HPDE6-E6E7 (cell line): ENCODE results near the gene TNS1.

ENCODE experiments used
- DNase-seq: peaks from one replicate; pipeline ENCODE4 v3.0.0; 2011; ENCODE audit warnings: missing footprints; ENCODE audit errors: extremely low spot score

TNS1 gene

DNA sequence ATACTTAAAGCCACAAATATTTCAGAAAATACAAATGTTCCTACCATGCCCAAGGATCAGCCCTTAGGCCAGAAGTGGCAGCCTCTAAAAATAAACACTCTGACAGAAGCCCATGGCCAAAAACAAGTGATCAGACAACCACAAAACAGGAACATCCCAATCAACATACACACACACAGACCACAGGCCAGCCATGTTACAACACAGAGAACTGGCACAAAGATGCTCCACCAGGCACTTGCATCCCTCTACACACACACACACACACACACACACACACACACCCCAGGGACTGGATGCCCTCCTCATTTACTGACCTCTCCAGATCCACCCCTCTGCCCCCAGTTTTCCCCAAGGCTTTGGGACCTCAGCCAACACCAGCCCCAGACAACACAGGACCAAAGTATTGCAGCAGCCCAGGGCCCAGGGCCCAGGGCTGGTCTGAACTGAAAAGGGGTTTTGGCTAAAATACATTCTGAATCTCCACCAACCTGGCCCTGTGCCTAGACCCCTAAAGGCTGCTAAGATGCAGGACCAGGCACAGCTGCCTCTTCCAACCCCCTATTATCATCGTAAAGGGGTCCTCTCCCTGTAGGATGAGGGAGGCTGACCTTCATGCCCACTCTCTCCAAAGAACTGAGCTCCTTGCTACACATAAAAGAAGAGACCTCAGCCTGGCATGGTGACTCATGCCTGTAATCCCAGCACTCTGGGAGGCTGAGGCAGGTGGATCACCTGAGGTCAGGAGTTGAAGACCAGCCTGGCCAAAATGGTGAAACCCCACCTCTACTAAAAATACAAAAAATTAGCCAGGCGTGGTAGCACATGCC lies 151.4 kb downstream of the TNS1 start:
- DNase-seq: no peak

DNA sequence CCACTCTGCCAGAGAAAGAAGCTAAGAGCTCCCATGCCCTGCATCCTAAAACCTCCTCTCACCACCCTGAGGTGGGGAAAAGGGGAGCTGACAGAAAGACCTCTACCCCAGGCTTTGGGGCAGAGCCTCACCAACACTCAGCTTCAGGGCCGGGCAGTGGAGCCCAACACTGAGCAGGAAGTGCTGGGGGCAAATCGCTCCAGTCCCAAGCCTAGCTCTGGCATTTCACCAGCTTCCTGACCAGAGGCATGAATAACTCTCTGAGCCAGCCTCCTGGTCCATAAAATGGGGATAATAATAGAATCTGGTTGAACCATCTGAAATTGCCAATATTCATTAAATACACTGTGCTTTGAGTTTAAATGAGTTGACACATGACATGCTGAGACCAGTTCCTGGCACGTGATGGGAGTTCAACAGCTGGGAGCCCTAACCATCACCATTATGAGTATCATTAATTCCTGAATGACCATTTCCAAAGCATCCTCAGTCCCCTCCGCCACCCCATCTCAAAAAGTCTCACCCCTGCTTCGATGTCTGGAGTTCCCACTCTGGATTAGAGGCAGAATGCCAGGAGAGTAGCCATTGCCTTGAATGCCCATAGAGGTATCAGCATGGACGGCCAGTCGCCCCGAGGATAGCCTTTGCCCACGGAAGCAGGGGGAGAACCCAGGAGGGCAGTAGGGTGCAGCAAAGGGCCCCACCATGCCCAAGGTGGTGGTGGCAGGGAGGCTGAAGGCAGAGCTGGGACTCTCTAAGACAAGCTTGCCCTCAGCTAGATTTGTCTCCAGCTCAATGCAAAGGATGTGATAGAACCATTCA lies 153.4 kb downstream of the TNS1 start:
- no peak for DNase-seq

DNA sequence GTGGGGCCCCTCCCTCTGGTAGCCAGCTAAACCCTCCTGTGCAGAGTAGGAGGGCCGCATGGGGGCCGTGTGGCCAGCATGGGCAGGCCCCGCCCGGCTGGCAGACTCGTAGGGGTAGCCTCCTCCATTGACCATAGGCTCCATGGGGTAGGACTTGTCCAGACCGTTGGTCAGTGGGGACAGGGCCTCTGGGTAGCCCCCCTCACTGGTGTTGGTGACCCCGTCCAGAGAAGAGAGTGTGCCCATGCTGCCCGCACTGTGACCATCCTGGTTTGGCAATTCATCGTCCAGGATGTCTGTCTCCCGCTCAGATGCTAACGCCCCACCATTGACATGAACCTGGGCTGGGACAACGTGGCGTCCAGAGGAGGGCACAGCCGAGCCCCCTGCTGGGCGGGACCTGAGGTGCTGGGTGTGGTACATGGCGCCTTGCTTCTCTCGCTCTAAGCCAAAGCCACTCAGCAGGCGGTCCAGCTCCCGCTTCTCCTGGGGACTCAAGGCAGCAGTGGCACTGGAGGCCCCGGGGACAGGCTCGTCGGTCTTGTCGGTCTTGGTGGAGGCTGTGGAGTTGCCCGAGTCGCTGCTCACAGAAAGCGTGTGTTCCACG lies 154.3 kb downstream of the TNS1 start:
- DNase-seq: no peak

DNA sequence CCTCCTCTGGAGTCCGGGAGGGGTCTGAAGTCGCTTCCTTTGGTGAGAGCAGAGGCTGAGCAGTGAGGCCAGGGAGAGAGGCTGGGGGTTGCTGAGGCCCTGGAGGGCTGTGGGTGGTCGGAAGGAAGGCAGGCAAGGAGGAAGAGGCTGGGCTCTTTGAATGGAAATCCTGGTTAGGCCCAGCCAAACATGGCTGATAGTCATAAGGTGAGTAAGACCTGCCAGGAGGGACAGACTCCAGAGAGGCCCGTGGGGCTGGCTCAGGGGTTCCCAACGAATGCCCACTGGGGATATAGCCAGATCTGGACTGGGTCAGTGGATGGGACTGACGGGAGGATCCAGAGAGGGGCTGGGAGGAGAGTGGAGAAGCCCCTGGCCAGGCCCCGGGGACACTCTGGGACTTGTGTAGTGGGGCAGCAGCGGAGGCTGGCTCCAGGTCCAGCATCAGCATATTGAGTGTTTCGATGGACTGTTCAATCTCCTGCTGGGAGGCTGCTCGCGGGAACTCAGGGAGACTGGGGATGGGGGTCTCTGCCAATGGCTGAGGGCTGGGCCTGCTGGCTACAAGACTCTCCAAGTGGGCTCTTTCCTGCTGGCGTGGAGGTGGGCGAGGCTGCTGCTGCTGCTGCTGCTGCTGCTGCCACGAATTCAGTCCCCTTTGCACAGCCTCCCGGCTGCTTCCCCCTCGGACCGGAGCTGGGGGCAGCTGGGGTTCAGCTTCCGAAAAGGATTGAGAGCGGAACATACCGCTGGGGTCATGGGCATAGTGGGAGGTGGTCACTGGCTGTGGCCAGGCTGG lies 155.0 kb downstream of the TNS1 start:
- DNase-seq: no peak

DNA sequence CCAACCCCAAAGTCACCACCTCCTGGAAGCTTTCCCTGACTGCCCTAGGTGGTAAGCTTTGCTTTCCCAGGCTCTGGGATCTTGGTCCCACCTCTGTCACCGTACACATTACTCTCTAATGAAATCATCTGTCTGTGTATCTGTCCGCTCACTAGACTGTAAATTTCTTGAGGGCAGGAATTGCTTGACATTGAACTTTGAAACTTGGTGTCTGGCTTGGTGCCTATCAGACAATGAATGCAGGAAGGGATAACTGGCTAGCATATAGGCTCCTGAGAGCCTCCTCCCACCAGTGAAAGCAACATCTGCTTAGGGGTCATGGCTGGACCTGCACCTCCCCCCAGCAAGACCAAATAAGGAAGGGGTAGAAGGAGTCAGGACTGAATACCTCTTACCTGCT lies 155.7 kb downstream of the TNS1 start:
- no peak for DNase-seq

DNA sequence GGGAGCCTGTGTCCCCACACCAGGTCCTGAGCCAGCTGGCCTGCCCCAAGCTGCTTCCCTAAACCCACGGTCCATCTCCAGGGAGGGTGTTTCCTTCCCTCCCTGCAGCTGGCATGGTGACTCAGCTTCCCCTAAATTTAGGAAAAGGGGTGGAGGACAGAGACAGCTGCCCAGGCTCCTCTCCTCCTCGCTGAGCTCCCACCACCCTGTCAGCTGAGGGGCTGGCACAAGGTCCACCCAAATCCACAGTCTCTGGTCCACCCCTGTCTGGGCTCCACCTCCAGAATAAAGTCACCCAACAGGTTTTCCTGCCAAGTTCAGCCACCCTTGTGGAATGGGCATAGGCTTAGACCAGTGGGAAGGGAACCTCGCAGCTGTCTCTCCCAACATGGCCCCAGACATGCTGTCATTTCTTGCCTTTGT lies 156.5 kb downstream of the TNS1 start:
- no peak for DNase-seq

DNA sequence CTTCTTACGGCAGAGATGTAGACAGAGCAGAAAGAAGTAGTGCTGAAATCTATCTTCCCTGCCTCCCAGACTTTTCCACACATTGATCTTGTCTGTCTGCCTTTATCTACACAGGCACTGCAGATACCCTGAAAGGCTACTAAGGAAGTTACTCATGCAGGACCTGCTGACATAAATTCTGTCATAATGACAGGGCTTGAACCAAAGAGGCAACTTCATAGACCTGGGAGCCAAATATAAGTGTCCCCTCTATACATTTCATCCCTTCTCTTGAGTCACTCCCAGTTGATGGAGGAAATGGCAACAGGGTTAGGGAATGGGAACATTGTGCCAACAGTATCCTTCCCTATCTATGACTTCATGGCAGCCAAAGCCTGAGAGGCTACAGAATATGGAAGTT lies 157.5 kb downstream of the TNS1 start:
- DNase-seq: no peak

DNA sequence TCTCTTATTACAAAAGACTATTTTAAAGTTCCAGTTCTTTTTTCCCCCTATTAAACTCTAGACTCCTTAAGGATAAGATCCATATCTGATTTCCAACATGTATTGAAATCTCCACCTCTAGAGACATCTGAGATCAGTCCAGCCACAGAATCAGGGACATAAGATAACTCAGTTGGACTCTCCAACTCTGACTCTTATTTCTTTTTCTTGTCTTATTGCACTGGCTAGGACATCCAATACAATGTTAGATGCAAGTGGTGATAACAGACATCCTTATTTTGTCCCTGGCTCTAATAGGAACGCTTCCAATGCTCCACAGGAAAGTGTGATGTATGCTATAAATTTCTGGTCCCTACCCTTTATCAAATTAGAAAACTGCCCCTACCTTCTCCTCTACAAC lies 158.1 kb downstream of the TNS1 start:
- no peak for DNase-seq

DNA sequence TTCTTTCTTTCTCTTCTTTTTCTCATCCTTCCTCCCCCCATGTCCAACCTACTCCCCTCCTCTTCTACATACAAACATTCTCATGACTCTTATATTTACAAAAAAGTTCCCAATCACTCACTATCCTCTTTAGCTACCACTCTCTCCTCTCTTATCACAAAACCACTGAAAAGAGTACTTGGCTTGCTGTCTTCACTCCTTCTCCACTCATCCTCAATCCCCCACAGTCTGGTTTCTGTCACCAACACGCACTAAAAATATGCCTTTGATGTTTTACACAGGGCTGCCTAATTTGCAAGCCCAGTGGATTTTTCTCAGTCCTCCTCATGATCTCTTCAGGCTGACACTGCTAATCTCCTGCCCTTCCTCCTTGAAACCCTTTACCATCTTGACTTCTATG lies 159.5 kb downstream of the TNS1 start:
- DNase-seq: no peak

DNA sequence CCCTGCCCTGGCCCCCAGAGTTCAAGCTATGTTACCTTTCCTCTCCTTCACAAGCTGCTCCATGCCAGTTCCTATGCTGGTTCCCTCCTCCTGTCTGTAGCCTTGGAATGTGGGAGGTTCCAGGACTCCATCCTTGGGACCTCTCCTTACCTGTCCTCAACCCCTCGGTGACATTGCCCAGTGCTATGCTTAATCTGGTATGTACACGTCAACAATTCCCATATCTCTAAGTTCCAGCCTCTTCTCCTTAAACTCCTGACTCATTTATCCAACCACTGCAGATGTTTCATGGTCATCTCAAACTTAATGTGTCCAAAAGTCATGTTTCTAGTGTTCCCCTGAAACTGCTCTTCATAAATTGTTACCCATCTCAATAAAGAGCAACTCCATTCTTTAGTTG lies 160.8 kb downstream of the TNS1 start:
- DNase-seq: no peak

DNA sequence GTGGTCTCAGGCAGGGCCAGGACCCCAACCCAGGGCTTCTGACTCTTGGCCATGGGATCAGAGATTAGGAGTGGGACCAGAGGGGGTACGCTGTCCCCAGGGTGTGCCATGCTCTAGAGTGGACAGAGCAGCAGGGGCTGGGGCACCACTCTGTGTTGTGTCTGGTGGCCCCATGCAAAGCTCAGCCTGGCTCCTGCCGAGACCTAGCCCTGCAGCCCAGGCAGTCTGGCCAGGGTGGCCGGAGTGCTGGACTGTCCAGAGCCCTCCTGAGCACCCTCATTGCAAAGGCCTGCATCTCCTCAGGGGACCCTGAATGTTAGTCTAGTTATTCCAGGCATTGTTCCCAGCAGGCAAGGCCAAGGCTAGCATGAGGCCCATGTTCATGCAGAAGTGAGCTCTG lies 162.3 kb downstream of the TNS1 start:
- no peak for DNase-seq

DNA sequence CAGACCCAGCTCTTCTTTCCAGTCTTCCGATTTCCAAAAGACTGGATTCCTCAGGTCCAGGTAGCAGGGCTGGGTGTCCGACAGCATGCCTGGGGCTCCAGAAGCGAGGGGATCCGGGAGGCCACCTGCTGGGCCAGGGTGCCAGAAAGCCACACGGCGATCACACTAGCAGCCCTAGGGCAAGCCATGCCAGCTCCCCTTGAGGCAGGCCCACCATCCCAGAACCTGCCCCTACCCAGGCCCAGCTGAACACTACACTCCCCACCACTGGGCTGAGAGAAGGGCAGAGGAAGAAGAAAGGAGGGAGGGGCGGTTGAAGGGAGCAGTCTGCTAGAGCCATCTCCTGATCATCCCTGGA lies 163.1 kb downstream of the TNS1 start:
- no peak for DNase-seq

DNA sequence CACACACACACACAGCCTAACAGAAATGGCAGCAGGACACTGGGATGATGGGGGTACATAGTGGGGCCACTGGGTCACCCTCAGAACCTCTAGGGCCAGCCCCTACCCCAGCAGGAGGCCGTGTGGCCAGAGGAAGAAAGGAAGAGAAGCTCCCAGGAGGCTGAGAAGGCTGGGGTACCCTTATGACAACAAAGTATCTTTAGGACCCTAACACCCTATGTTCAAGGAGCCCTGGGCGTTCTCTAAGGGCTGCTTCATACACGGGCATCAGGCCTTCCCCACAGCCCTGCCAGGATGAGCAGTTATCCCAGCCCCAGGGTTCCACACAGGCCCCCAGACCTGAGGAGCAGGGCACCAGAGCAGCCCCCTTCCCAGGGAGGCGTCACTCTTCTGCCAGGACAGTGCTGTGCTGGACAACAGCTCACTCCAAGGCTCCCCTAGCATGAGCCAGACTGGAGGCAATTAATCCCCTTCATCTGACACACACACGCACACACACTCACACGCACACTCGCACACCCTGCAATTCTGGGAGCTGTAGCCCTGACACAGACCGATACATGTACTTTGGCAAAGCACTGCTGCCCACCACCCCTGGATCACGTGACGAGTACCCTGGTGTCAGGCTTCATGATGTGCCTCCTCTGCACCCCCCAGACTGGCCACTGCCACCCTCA lies 163.6 kb downstream of the TNS1 start:
- DNase-seq: no peak

DNA sequence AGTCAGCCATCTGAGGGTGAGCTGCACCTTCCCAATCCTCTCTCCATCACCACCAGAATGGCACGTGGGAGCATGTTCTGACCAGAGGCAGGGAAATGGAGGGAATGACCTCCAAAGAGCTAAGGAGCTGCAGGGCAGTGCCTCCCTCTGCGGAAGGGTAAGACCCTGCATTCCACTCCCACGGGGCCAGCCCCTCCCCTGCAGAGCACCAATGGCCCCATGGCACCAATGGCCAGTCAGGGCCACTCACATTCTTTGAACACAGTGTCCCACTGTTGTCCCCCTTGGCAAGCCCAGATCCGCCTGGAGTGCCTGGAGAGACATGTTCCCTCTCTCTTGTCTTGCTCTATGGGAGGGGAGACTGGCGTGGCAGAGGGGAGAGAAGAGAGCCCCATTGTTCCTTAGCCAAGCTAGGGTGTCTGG lies 164.4 kb downstream of the TNS1 start:
- no peak for DNase-seq

DNA sequence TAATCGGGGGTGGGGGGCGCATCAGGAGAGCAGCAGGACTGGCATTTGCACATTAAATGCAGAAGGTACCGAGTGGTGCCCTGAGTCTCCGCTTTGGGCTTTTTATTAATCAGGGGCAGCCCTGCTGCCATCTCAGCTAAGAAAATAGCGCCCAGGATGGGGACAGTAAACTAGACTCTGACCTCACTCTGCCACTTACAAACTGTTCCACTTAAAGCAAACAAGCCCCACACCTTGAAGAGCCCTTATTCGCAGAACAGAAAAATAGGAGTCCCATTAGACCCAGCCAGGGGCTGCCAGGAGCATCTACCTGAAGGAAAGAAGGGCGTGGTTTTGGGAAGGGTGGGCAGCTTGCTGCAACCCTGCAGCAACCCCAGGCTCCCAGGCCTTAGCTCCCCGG lies 165.3 kb downstream of the TNS1 start:
- no peak for DNase-seq

DNA sequence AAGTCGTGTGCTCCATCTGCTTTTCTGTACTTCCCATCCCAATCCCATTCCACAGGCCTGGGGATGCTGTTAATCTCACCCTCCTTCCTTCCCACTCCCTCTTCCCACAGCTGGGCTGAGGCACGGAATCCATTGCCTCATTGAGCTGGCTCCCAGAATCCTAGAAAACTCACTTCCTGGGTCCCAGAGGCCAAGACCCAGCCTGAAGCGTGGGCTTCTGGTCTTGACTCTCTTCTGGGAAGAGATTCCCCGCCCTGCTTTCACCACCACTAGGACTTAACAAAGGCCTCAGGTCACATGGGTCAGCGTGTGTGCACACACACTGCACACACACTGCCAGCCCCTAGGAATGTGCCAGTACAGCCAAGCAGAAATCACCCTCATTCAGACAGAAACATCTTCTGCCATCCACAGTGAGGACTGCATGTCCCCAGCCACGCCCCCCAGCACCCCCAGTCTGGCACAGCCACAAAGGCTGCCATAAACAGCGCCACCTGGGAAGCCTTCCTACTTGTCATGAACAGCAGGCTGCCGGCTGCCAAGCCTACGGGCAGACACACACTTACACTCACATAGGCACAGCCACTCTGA lies 165.8 kb downstream of the TNS1 start:
- DNase-seq: no peak

DNA sequence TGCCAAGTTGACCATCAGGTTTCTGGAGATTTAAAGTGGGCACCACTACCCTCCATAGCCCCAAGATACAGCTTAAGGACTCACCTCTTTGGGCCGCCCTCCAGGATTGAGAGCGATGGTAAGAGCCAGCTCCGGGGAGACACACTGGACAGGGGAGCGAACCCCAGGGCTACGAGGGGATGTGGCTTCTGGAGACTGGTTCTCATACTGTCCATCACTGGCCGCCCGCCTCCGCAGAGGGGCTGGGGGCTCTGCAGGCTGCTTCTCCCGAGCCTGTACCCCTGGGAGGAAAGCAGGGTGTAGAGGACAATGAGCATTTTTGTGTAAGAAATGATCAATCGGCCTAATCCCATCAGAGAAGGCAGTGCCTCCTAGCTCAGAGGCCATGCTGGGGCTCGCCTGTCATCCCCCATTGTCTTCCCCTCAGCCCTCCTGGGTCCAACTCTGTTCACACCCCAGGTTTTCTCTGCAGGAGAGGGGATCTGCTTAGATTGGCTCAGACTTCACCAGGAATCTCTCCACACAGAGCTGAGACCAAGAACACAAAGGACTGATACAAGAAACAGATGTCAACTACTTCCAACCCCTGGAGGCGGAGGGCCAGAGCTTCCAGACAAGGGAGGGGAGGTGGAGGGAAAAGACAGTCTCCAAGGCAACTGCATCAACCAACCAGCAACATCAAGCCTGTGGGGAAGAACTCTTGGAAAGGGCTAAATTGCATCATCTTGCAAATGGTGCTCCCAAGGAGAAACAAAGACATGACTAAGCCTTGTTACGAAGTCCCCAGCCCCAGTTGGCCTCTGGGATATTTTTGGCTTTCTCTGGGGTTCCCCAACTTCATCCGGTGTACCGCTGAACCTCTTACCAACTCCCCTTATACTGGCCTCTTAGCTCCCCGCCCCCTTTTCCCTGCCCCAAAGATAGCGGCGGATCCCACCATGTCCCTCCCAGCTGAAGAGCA lies 166.6 kb downstream of the TNS1 start:
- no peak for DNase-seq

DNA sequence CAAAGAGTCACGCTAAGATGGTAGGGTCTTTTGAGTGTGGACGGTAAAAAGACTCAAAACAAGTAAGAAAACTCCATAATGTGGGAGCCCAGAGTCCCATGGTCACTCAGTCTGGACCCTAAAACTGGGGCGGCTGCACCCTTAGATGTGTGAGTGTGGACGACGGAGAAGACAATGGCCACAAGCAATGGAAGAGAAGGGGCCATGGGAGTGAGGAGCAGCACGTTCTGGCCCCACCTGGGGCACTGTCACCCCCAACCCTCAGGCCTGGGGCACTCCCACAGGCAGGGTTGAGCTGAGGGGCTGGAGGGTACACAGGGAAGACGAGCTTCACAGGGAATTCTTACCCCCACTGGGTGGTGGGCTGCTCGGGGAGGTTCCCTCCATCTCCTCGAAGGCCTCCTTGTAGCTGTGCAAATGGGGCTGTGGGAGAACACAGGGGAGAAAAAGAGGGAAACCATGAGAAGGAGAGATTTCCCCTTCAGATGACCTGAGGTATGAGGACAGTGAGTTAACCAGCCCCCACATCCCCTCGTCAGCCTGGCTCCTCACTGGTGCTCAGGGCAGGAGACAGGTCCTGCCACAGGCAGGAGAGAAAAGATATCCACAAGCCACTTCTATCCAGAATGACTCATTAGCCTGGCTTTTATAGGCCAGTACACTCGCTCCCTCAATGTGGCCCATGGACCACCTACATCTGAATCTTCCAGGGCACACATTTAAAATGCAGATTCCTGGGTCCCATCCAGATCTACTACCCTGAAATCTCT lies 167.9 kb downstream of the TNS1 start:
- DNase-seq: no peak

DNA sequence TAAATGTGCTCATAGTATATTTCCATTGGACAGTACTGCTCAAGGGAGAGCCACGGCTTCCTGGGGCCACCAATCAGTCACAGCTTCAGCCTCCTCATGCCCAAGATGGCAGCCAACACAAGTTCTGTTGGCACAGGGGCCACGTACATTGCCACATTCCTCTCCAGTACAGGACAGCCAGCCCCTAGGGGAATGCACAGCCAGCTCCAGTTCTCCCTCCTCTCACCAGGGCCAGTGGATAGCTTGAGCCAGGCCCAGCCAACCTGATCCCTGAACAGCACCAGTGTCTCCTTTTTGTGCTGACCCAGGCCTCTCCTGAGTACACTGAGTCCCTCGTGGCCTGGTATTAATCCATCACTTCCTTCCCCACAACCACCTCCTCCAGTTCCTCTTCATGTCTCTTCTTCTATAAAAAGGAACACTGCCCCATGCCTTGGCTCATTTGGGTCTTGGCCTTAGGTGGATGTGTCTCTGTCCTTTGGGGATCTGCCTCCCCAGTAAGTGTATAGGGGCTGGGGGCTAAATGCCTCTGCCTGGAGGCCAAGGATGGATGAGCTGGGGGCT lies 168.7 kb downstream of the TNS1 start:
- no peak for DNase-seq
